ENCODE results near the gene MTHFD2.

DNA sequence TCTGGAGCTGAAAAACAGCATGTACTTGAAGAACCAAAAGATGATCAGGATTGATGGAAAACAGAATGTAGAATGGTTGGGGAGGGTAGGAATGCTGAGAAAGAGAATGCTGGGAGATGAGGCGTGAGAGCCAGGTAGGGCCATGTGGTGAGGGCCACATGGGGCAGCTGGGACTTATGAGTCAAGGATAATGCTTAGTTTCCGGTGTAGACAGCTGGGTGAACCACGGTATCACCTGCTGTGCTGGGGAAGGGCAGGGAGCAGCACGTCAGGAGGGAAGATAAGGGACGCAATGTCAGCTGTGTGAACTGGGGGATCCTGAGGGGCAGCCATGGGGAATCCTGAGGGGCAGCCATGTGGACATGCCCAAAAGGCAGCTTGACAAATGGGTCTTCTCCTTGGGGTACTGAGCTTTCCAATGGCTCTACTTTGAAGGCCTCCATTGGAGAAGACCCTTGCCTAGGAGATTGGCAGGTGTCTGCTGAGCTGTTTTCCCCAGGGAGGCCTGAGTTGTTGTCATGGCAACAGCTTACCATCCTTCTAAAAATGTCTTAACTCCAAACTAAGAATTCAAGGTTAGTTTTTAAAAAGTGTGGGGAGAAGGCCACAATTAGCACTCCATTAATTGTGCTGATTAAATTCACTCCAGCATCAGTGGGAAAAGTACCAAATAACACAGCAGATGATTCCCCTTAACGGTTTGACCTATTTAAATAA lies 51.1 kb downstream of the MTHFD2 start:
- TF ChIP-seq, protein P1, sequence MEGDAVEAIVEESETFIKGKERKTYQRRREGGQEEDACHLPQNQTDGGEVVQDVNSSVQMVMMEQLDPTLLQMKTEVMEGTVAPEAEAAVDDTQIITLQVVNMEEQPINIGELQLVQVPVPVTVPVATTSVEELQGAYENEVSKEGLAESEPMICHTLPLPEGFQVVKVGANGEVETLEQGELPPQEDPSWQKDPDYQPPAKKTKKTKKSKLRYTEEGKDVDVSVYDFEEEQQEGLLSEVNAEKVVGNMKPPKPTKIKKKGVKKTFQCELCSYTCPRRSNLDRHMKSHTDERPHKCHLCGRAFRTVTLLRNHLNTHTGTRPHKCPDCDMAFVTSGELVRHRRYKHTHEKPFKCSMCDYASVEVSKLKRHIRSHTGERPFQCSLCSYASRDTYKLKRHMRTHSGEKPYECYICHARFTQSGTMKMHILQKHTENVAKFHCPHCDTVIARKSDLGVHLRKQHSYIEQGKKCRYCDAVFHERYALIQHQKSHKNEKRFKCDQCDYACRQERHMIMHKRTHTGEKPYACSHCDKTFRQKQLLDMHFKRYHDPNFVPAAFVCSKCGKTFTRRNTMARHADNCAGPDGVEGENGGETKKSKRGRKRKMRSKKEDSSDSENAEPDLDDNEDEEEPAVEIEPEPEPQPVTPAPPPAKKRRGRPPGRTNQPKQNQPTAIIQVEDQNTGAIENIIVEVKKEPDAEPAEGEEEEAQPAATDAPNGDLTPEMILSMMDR (IDR thresholded peaks at IDR 0.05), result no peak
- no peak for TF ChIP-seq POLR2A (IDR thresholded peaks at IDR 0.05)

All from heart left ventricle (tissue), 13 donors.